HG03097 (cell line): ENCODE measurements around the gene CBX7.

Experiments used
- ATAC-seq: cut with Tn5 transposase; IDR thresholded peaks from one replicate; pipeline ENCODE4 v1.9.1; 2021; ENCODE audit not compliant: unreplicated experiment, low FRiP score

The CBX7 gene

GRCh38 chr22:39152511-39153219 is at the start of gene CBX7:
CBX7 (minus strand) TSS chr22:39152680; CDS start chr22:39152444, 236 bp downstream.
- peak; percentile 64 for ATAC-seq

DNA sequence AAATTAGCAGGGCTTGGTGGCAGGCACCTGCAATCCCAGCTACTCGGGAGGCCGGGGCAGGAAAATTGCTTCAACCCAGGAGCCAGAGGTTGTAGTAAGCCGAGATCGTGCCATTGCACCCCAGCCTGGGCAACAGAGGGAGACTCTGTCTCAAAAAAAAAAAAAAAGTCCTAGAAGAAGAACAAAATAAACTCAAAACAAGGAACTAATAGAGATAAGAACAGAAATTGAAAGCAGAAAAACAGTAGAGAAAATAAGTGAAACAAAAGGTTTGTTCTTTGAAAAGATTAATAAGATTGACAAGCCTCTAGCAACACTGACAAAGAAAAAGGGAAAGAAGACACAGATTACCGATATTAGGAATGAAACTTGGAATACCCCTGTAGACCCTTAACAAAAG is 45.1 kb upstream of the CBX7 start:
- no peak for ATAC-seq

GRCh38 chr22:39194098-39194497 is 41.6 kb upstream of the CBX7 start:
- ATAC-seq, result no peak

GRCh38 chr22:39188809-39189208 is 36.3 kb upstream of the CBX7 start:
- ATAC-seq, result no peak

DNA sequence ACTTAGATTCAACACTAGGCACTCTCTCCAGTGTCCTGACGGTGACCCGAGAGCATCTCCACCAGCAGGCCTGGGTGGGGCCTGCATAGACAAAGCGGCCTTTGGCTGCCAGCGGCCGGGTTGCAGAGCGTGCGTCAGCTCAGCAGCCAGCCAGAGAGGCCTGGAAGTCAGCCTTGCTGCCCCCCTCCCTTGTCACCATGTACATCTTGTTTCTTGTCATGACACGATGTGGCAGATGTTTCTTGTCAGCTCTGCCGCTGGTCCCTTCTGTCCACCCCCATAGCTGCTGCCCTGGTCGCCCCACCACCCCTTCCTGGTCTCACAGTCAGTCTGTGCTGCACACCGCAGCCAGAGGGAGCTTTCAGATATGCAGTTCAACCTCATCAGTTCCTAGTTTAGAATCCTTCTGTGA is 33.1 kb upstream of the CBX7 start:
- no peak for ATAC-seq

DNA sequence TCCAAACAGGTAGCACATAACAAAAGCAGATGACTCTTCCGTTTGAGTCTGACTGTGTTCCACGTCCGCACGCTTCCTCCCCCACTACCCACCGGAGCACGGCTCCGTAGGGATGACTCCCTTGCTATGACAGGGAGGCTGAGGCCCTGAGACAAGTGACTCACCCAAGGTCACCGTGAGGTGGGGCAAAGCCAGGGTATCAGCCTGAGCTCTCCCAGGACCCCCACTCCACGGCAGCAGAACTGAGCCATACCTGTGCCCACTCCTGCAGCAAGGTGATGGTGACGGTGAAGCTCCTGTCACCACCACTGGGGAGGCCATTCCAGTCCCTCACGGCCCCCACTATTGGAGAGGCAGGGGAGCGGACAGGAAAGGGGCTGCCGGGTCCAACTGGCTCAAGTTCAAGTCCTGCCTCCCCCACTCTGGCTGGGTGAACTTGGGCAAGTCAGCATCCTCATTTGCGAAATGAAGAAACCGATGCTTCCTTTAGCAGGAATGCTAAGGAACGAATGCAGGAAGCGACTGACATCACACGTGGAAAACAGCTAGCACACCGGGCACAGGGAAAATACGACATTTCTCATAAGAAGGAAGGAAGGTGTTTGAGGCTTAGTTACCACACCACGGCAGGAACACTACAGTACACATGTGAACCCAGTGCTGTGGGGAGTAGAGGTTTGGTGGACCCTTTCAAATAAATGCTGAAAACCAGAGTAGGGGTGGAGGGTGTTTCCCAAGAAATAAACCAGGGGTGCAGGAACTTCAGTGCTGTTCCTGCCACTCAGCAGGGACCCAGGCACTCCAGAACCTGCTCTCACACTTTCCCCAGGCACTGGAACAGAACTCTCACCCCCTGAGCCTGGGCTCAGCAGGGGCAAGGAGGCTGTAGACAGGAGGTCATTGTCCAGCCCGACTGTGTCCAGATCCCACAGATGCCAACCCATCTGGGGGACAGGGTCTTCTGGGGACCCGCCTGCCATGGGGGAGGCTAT is 32.4 kb upstream of the CBX7 start:
- no peak for ATAC-seq

GRCh38 chr22:39183991-39184585 is 31.6 kb upstream of the CBX7 start:
- ATAC-seq, result no peak

DNA sequence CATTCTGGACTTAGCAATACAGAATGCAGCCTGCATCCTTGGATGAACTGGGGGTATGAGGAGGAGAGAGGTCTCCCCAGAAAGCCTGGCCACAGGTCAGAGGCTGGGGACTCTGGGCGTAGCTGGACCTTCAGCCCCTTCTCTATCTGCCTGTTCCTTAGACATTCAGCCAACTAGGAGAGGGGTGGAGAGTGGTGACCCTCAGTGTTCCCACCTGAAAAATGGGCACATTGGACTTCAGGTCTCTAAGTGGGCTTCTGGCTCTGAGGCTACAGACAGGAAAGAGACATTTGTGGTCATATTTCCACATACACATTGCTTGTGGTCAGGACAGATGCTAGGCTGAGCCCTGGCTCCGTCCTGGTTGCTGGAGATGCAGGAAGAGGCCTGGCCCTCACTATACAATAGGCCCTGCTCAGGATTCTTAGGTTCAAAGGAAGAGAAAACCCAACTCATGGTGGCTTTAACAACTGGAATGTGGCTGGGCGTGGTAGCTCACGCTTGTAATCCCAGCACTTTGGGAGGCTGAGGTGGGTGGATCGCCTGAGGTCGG is 30.1 kb upstream of the CBX7 start:
- ATAC-seq, result no peak

DNA sequence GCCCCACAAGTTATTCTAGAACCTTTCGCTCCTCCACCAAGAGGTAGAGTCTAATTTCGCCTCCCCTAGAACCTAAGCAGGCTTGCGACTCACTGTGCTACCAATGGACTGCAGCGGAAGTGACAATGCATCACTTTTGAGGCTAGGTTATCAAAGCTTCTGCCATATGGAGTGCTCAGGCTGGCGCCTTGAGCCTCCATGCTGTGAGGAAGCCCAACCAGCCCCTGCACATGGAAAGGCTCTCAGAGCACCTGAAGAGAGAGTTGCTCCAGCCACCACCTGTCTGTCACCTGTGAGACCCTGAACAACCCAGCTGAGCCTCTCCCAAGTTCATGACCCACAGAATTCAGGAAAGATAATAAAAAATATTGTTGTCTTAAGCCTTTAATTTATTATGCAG is 29.3 kb upstream of the CBX7 start:
- no peak for ATAC-seq

DNA sequence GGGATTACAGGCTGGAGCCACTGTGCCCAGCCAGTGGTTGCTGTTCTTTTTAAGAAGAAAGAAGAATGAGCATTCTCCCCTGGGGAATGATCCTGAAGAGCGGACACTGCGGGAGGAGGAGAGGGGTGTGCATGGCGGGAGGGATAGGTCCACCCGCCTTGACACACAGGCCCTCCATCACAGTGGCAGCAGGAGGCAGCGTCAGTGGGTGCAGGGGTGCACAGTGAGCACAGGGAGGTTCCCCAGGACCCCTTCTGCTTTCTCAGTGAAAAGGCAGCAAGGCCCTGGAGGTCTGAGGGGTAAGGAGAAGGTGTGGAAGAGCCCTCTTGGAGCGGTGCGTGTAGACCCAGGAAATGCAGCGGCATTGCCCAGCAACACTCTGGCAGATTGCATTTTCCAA is 28.9 kb upstream of the CBX7 start:
- no peak for ATAC-seq

DNA sequence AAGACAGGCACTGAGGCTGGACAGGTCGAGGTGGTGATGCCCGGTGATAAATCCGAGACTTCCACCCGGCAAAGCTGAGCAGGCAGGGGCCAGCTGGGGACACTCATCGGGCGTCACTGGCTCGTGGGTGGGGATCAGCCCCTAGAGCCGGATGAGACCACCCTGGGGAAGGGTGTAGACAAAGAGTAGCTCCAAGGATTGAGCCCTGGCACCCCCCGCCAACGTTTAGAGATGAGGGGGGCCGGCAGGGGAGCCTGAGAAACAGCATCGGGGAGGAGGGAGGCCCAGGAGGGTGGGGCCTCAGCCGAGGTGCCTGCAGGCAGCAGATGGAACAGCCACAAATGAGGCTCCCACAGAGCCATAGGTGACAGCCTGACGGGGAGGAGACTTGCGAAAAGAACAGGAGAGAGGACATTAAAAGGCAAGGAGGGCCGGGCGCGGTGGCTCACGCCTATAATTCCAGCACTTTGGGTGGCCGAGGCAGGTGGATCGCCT is 27.4 kb upstream of the CBX7 start:
- no peak for ATAC-seq

GRCh38 chr22:39179401-39179827 is 26.9 kb upstream of the CBX7 start:
- no peak for ATAC-seq

DNA sequence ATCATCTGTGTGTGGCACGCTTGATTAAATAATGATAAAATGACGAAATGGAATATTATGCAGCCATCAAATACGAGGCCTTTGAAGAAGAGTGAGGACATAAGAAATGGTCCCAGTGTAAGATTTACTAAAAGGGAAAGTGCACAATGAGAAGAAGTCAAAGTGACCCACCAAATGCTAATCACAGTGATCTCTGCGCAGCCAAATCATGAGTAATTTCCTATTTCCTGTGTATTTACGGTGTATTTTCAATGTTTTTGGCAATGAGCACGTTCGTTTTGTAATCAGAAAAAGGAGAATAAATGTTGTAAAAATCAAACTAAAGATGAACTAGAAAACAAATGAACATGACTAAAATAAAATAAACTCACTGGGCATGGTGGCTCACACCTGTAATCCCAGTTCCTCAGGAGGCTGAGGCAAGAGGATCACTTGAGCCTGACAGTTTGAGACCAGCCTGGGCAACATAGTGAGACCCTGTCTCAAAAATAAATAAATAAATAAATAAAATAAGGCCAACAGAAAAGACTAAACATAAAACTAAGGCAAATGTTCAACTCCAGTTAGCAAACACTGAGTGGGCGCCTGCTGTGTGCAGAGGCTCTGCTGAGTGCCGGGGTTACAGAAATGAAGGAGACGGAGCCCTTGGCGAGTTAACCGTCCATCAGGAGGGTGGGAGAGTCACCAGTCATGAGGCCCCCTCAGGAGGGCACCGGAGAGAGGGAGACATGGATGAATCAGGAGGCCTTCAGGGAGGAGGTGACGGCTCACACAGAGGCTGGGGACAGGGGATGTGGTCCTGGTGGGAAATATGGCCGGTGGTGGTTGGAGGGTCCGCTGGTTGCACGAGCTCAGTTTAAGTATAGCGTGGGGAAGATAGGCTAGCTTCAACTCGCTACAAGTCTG is 26.0 kb upstream of the CBX7 start:
- no peak for ATAC-seq

GRCh38 chr22:39177791-39178190 is 25.3 kb upstream of the CBX7 start:
- ATAC-seq, result no peak

DNA sequence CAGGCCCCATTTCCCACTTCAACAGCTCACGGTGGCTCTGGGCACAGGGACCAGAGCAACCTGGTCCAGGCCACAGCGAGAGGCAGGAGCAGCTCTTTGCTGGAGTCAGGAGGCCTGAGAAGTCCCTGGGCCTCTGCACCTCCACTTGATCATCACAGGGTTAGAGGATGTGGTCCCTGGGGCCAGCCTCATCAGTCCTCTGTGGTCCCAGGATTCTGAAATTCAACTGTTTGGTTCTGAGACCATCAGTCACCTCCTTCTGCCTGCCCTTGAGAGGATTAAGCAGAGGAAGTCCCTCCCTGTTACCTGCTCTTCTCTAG is 24.9 kb upstream of the CBX7 start:
- no peak for ATAC-seq

DNA sequence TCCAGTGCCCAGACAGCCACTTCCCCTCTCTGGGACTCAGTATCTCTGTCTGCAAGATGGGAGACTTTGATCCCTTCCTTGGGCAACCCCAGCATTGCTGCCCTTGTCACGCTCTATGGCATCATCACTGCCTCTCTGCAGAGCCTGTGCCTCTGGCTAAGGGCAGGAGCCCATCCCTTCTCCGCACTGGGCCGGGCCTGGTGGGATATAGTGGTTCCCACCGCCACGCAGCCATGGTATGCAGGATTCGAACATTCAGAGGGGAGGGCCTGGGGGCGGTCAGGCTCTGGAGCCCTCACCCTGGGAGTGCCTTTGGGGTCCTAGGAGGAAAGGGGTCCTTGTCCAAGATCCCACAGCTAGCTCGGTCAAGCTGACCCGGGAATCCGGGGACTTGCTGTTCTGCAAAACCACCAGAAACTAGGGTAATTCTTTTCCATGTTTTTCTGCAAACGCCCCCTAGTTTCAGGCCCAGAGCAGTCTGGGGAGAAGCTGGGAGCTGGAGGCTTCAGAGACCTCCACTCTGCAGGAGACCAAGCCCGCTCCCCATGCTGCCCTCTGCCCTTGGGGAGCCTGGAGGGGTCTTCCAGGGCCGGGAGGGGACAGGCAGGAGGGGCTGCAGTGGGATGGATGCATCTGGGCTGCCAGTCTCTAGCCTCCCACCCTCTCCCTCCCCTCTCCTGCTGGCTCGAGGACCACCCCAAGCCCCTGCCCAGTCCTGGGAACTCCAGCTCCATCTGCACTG is 24.4 kb upstream of the CBX7 start:
- ATAC-seq, result no peak

DNA sequence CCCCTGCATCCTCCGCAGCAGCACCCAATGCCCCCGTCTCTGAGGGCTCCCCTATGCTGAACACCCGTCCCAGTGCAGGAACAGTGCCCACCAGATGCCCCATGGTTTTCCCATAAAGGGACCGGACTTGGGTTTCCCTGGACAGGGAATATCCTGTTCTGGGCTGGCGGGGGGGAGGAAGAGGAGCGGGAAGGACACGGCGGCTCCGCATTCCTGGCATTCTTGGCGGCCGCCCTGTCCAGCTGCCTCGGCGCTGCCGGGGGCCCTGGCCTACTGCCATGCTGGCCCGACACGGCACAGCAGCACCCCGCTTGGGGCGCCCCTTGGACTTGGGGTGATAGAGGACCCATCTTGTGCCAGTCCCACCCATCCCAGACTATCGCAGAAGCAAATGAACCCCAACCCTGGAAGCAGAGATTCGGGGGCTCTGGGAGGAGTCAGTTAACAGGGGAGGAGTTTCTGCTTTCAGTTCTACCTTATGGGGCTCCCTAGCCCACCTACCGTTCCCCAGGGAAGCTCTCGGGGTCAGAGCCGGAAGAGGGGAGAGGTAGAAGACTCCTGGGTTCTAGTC is 23.7 kb upstream of the CBX7 start:
- ATAC-seq, result no peak

- ATAC-seq, result no peak
Measured at GRCh38 chr22:39175353-39176142, 23.1 kb upstream of the CBX7 start.
